SKM-1 treated with dmso at 0.1 percent for 144 hours (cell line): ENCODE results near the gene AMD1.
"Not testable (repeated sequence)": the region's sequence is repeated elsewhere in the genome, so short reads cannot be mapped to it uniquely, and the experiment has no call there.

Experiments
- DNase-seq: peaks from one replicate; lab custom pipeline; 2025; ENCODE audit not compliant: unreplicated experiment; lab: John Stamatoyannopoulos, UW

The AMD1 gene

GRCh38 chr6:110876806-110877564 lies 2.4 kb downstream of the AMD1 start:
- DNase-seq: no peak

- DNase-seq: no peak
These were observed 3.0 kb downstream of the AMD1 start for GRCh38 chr6:110877569-110877968.

- DNase-seq: no peak
These were observed 4.4 kb downstream of the AMD1 start for GRCh38 chr6:110878751-110879522.

GRCh38 chr6:110880651-110881050 lies 6.1 kb downstream of the AMD1 start:
- DNase-seq: no peak

GRCh38 chr6:110881546-110882273 lies 7.1 kb downstream of the AMD1 start:
- no peak for DNase-seq

GRCh38 chr6:110882274-110882619 lies 7.7 kb downstream of the AMD1 start:
- DNase-seq: no peak

GRCh38 chr6:110882824-110883554 lies 8.4 kb downstream of the AMD1 start:
- DNase-seq: no peak

GRCh38 chr6:110884321-110884720 lies 9.7 kb downstream of the AMD1 start:
- no peak for DNase-seq

GRCh38 chr6:110885526-110885925 lies 10.9 kb downstream of the AMD1 start:
- DNase-seq: no peak

GRCh38 chr6:110886555-110887167 lies 12.1 kb downstream of the AMD1 start:
- DNase-seq: no peak

- no peak for DNase-seq
These were observed 15.7 kb downstream of the AMD1 start for GRCh38 chr6:110890288-110890687.

- DNase-seq: no peak
These were observed 21.5 kb downstream of the AMD1 start for GRCh38 chr6:110895907-110896608.

GRCh38 chr6:110897433-110897832 lies 22.8 kb downstream of the AMD1 start:
- DNase-seq: no peak

- no peak for DNase-seq
These were observed 23.5 kb downstream of the AMD1 start for GRCh38 chr6:110898111-110898510.

GRCh38 chr6:110900028-110900598 lies 25.5 kb downstream of the AMD1 start:
- no peak for DNase-seq

- DNase-seq: not testable (repeated sequence)
These were observed 27.0 kb downstream of the AMD1 start for GRCh38 chr6:110901601-110902000.

- no peak for DNase-seq
These were observed 27.5 kb downstream of the AMD1 start for GRCh38 chr6:110902091-110902490.

GRCh38 chr6:110906273-110906672 lies 31.7 kb downstream of the AMD1 start:
- DNase-seq: not testable (repeated sequence)

- DNase-seq: no peak
These were observed 56.2 kb downstream of the AMD1 start for GRCh38 chr6:110930781-110931180.

GRCh38 chr6:110933912-110934311 lies 59.3 kb downstream of the AMD1 start:
- DNase-seq: no peak
